ENCODE results near the gene PDSS2.
"Not testable (repeated sequence)": the region's sequence is repeated elsewhere in the genome, so short reads cannot be mapped to it uniquely, and the experiment has no call there.

The PDSS2 gene

GRCh38 chr6:107475360-107475759, 16.0 kb upstream of the PDSS2 start:
- not testable (repeated sequence) for DNase-seq (ENCODE audit: low read depth, low spot score)

- DNase-seq (ENCODE audit: low read depth, low spot score), result no peak
These were observed 14.3 kb upstream of the PDSS2 start for GRCh38 chr6:107473660-107474059.

- no peak for DNase-seq (ENCODE audit: low read depth, low spot score)
These were observed 11.0 kb upstream of the PDSS2 start for GRCh38 chr6:107470364-107470763.

- no peak for DNase-seq (ENCODE audit: low read depth, low spot score)
These were observed 6.7 kb upstream of the PDSS2 start for GRCh38 chr6:107466062-107466461.

GRCh38 chr6:107460083-107460631, 793 bp upstream of the PDSS2 start:
- no peak for DNase-seq (ENCODE audit: low read depth, low spot score)

GRCh38 chr6:107458672-107459282, 587 bp downstream of the PDSS2 start:
- DNase-seq (ENCODE audit: low read depth, low spot score), result no peak

GRCh38 chr6:107448776-107449175, 10.6 kb downstream of the PDSS2 start:
- DNase-seq (ENCODE audit: low read depth, low spot score), result no peak

- no peak for DNase-seq (ENCODE audit: low read depth, low spot score)
These were observed 11.6 kb downstream of the PDSS2 start for GRCh38 chr6:107447663-107448216.

- DNase-seq (ENCODE audit: low read depth, low spot score), result no peak
These were observed 15.1 kb downstream of the PDSS2 start for GRCh38 chr6:107444277-107444676.

GRCh38 chr6:107443608-107444267, 15.6 kb downstream of the PDSS2 start:
- no peak for DNase-seq (ENCODE audit: low read depth, low spot score)

GRCh38 chr6:107442938-107443607, 16.3 kb downstream of the PDSS2 start:
- no peak for DNase-seq (ENCODE audit: low read depth, low spot score)

- DNase-seq (ENCODE audit: low read depth, low spot score), result no peak
These were observed 17.7 kb downstream of the PDSS2 start for GRCh38 chr6:107441682-107442081.

GRCh38 chr6:107440936-107441335, 18.4 kb downstream of the PDSS2 start:
- DNase-seq (ENCODE audit: low read depth, low spot score), result no peak

- DNase-seq (ENCODE audit: low read depth, low spot score), result no peak
These were observed 20.0 kb downstream of the PDSS2 start for GRCh38 chr6:107439406-107439805.

- no peak for DNase-seq (ENCODE audit: low read depth, low spot score)
These were observed 21.7 kb downstream of the PDSS2 start for GRCh38 chr6:107437691-107438090.

GRCh38 chr6:107436881-107437280, 22.5 kb downstream of the PDSS2 start:
- DNase-seq (ENCODE audit: low read depth, low spot score), result no peak

- DNase-seq (ENCODE audit: low read depth, low spot score), result no peak
These were observed 23.6 kb downstream of the PDSS2 start for GRCh38 chr6:107435798-107436197.

GRCh38 chr6:107434812-107435211, 24.6 kb downstream of the PDSS2 start:
- DNase-seq (ENCODE audit: low read depth, low spot score), result no peak

- not testable (repeated sequence) for DNase-seq (ENCODE audit: low read depth, low spot score)
These were observed 33.4 kb downstream of the PDSS2 start for GRCh38 chr6:107425951-107426350.

- no peak for DNase-seq (ENCODE audit: low read depth, low spot score)
These were observed 35.8 kb downstream of the PDSS2 start for GRCh38 chr6:107423474-107423990.

GRCh38 chr6:107421696-107422256, 37.6 kb downstream of the PDSS2 start:
- no peak for DNase-seq (ENCODE audit: low read depth, low spot score)

- no peak for DNase-seq (ENCODE audit: low read depth, low spot score)
These were observed 39.6 kb downstream of the PDSS2 start for GRCh38 chr6:107419733-107420132.

Data from activated CD4-positive, CD25-positive, alpha-beta regulatory T cell treated with anti-CD3 and anti-CD28 coated beads, Interleukin-2, amount 50 U/mL, for 16 hours (primary cell).